K562 (cell line): ENCODE measurements around the gene IFITM2. TPM values are rescaled to one million over a fixed set of nuclear protein-coding genes. Genes with fewer than 3 reads are reported as not detected.

ENCODE experiments used
- BACH1 ChIP-seq: fragments of 200-800 bp; sonication (Bioruptor generic); IDR thresholded peaks from 2 replicates; pipeline ENCODE4 v1.6.1; 2016; ENCODE audit warnings: missing genetic modification characterization, missing compliant biosample characterization
- CEBPB ChIP-seq: fragments of 450-650 bp; IDR thresholded peaks from 2 replicates; pipeline ENCODE4 v1.6.1; 2016; ENCODE audit warnings: missing genetic modification characterization, missing compliant biosample characterization
- CEBPG ChIP-seq, 3 experiments: fragments of 200-800 bp in 1 of 3; sonication (Bioruptor generic) in 1 of 3; sonication (generic) in 1 of 3; formaldehyde crosslinking in 1 of 3; IDR thresholded peaks in 2 of 3; conservative IDR thresholded peaks in 1 of 3; 2 replicates each; pipeline versions ENCODE4 v1.6.1 to v1.8.0; 2016 to 2022; ENCODE audit warnings: missing compliant biosample characterization in 2 of 3, missing genetic modification characterization in 2 of 3, mild to moderate bottlenecking in 1 of 3, missing genetic modification reagents in 1 of 3
- CTBP1 ChIP-seq: fragments of 450-650 bp; IDR thresholded peaks from 2 replicates; pipeline ENCODE4 v1.6.1; 2016; ENCODE audit warnings: borderline replicate concordance
- CTCFL ChIP-seq: IDR thresholded peaks from 2 replicates; pipeline ENCODE4 v1.6.1; 2011; ENCODE audit warnings: borderline replicate concordance, low read depth, mild to moderate bottlenecking, moderate library complexity, low read length; ENCODE audit not compliant: insufficient read depth, poor library complexity, severe bottlenecking
- DNMT1 ChIP-seq: fragments of 450-650 bp; IDR thresholded peaks from 2 replicates; pipeline ENCODE4 v1.6.1; 2016; ENCODE audit warnings: antibody characterized with exemption, mild to moderate bottlenecking
- ESRRA ChIP-seq: fragments of 450-650 bp; IDR thresholded peaks from 2 replicates; pipeline ENCODE4 v1.6.1; 2014; ENCODE audit warnings: low read depth, mild to moderate bottlenecking, moderate library complexity, borderline replicate concordance
- FOSL1 ChIP-seq: fragments of 200-800 bp; sonication (Bioruptor generic); conservative IDR thresholded peaks from 2 replicates; pipeline ENCODE4 v1.6.1; 2016; ENCODE audit warnings: missing genetic modification characterization, missing compliant biosample characterization
- NFATC3 ChIP-seq: fragments of 450-650 bp; IDR thresholded peaks from 2 replicates; pipeline ENCODE4 v1.6.1; 2017; ENCODE audit warnings: mild to moderate bottlenecking
- RBBP5 ChIP-seq: fragments of 200-600 bp; sonication (generic); IDR thresholded peaks from 2 replicates; pipeline ENCODE4 v1.6.1; 2012; ENCODE audit warnings: borderline replicate concordance, mild to moderate bottlenecking, low read length, control low read depth, inconsistent platforms; ENCODE audit not compliant: insufficient read depth, poor library complexity, severe bottlenecking
- SETDB1 ChIP-seq: IDR thresholded peaks from one replicate; pipeline ENCODE4 v1.6.1; 2012; ENCODE audit warnings: low read length, control low read depth, inconsistent platforms
- STAG1 ChIP-seq: sonication (generic); formaldehyde crosslinking; IDR thresholded peaks from 2 replicates; pipeline ENCODE4 v1.5.0; 2020; ENCODE audit warnings: missing genetic modification reagents, borderline replicate concordance
- TAF7 ChIP-seq: fragments of 450-650 bp; IDR thresholded peaks from 2 replicates; pipeline ENCODE4 v1.6.1; 2016; ENCODE audit warnings: missing genetic modification characterization, missing compliant biosample characterization
- ZNF609 ChIP-seq: sonication (generic); formaldehyde crosslinking; IDR thresholded peaks from 2 replicates; pipeline ENCODE4 v1.8.1; 2023; ENCODE audit warnings: missing genetic modification reagents, mild to moderate bottlenecking, borderline replicate concordance
- ZNF76 ChIP-seq: fragments of 250-450 bp; sonication (Bioruptor Pico); IDR thresholded peaks from 2 replicates; pipeline ENCODE4 v1.4.0; 2020; ENCODE audit warnings: mild to moderate bottlenecking, moderate library complexity, borderline replicate concordance
- ZZZ3 ChIP-seq: fragments of 450-650 bp; IDR thresholded peaks from 2 replicates; pipeline ENCODE4 v1.6.1; 2016; ENCODE audit warnings: antibody characterized with exemption, mild to moderate bottlenecking, moderate library complexity
- polyA plus RNA-seq, 8 experiments: library from polyadenylated mRNA; depleted of rRNA in 4 of 8; stranded (reverse) in 5 of 8; unstranded in 3 of 8; fragments of >200 nt; fragmentation: Nextera tagmentation in 2 of 8; fragmentation: Illumina TruSeq in 1 of 8; extraction: Ambion mirVana in 2 of 8; extraction: Trizol in 1 of 8; gene quantifications; 2 replicates each; pipeline versions ENCODE4 v1.2.1 to v1.2.3, GENCODE V29; 2011 to 2014; ENCODE audit warnings: inconsistent platforms in 1 of 8, missing spikeins in 1 of 8
- total RNA-seq, 7 experiments: library from RNA; depleted of rRNA in 6 of 7; stranded (reverse); fragments of >200 nt in 6 of 7; fragmentation: Illumina TruSeq in 2 of 7; extraction: Trizol in 2 of 7; gene quantifications; 2 replicates each; pipeline versions ENCODE4 v1.2.1 to v1.2.3, GENCODE V29; 2011 to 2021; ENCODE audit warnings: low replicate concordance in 1 of 7

The IFITM2 gene
- total and polyA plus RNA-seq, 9 of the 15 experiments (the other 6 are each of a cell fraction or from before 2014, with no cell fraction given): 52.8 to 4,872 (median 356) TPM

GRCh38 chr11:326842-327580 lies 19.4 kb downstream of the IFITM2 start (continued):
- TF ChIP-seq DNMT1 (no peak), STAG1 (CRISPR knock-in tag) (no peak), ESRRA (0 out of 2 replicates have a peak, but pooled peaks have one; percentile 17), NFATC3 (no peak), ZNF76 (CRISPR knock-in tag) (0 out of 2 replicates have a peak, but pooled peaks have one; percentile 17), TAF7 (tag) (no peak), SETDB1 (no peak), CEBPG (CRISPR knock-in tag; IDR thresholded peaks at IDR 0.05) (no peak), CEBPG (tag; conservative IDR thresholded peaks at IDR 0.05 in 1 of 2, IDR thresholded peaks at IDR 0.05 in 1 of 2) (no peak), FOSL1 (no peak; the same call in 1 of the 2 replicates), ZZZ3 (no peak), CTCFL (no peak), BACH1 (tag) (no peak), CEBPB (tag) (no peak), ZNF609 (no peak), RBBP5 (peak; percentile 58), CTBP1 (peak; percentile 48; the same call in 1 of the 2 replicates)
